SKM-1 treated with dmso at 0.1 percent for 144 hours (cell line): ENCODE results near the gene MTG2.
"Not testable (repeated sequence)": the region's sequence is repeated elsewhere in the genome, so short reads cannot be mapped to it uniquely, and the experiment has no call there.

Experiments
- DNase-seq: peaks from one replicate; lab custom pipeline; 2025; ENCODE audit not compliant: unreplicated experiment; lab: John Stamatoyannopoulos, UW

The MTG2 gene

DNA sequence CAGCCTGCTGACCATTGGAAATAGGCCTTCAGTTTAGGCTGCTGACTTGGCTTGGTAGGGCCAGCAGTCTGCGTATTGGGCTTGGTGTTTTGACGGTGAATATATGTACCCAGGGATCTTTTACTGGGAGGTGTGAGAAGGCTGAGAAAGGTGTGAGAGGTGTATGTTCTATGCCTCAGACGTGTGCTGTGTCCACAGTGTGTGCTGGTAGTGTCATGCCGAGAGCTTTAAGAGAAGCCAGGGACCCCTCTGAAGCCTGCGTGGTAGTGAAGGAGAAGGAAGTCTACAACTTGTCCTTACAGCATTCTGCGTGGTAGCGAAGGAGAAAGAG lies 37.2 kb upstream of the MTG2 start:
- DNase-seq = no peak

DNA sequence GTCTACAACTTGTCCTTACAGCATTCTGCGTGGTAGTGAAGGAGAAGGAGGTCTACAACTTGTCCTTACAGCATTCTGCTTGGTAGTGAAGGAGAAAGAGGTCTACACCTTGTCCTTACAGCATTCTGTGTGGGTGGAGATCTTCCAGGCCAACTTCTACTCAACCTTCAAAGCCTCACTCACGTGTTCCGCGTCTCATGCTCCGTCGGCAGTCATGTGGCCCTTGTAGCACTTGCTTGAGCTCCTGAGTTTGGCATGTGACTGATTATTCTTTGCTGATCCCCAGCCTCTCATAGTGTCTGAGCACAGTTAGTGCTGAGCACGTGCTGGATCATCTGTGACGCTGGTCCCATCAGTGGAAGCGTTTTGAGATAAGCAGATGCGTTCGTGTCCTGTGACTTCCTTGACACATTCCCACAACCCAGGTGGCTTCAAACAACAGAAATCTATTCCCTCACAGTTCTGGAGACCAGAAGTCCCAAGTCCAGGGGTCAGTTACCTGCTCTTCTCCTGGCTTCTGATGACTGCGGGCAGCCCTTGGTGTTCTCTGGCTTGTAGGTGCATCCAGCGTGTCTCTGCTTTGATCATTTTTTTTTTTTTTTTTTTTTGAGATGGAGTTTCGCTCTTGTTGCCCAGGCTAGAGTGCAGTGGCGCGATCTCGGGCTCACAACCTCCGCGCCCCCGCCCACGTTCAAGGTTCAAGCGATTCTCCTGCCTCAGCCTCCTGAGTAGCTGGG lies 36.6 kb upstream of the MTG2 start:
- DNase-seq = no peak

DNA sequence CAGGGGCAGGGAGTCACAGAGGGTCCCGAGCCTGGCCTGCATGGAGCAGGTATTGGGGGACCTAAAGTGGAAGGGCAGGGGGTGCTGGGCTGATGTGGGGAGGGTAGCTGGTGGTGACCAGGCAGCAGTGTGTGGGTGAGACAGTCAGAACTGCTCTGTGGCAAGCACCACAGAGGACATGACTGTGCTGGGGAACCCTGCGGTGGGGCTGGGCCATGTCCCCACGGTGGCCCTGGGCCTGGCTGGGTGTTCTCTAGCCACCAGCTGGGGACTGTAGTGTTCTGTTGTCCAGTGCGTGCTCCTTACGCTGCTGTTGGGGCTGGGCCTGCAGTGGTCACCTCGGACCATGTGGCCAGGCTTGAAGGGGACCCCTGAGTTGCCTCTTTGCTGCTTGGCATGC lies 35.7 kb upstream of the MTG2 start:
- no peak for DNase-seq

GRCh38 chr20:62147528-62147927 lies 35.3 kb upstream of the MTG2 start:
- no peak for DNase-seq

- DNase-seq = not testable (repeated sequence)
Observed at GRCh38 chr20:62148383-62148782, 34.4 kb upstream of the MTG2 start.

GRCh38 chr20:62148908-62149314 lies 33.9 kb upstream of the MTG2 start:
- DNase-seq = no peak

DNA sequence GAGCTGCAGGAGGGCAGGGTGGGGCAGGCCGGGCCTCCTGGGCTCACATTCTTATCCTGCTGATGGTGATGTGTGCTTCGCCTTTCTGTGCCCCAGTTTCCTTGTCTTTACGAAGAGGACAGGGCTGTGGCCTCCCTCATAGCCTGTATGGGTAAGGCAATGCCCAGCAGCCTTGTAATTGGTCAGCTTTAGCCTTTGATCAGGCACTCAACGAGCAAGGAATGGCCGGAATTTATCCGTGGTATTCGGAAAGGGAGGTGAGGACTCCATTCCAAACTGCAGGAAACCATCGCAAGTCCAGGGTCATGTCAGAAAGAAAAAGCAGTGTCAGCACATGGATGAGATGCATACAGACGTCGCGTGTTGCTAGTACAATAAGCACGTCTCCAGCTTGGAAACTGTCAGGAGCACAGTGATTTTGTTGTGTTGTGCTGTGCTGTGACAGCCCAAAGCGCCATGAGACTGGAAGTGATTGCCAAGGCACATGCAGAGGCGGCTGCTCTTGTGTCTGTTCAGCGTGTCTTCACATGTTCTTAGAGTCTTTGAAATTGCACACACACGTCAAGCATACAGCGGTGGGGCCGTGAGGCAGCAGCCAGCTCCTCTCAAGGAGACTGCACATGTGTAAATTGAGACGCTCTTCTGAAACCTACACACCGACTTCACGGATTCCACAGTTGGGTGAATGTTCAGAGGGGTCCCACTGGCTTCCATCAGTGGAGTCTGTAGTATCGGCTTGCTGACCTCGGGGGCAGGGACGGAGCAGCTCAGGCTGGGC lies 33.1 kb upstream of the MTG2 start:
- no peak for DNase-seq

GRCh38 chr20:62150310-62150575 lies 32.6 kb upstream of the MTG2 start:
- DNase-seq = no peak

- DNase-seq = no peak
Observed at GRCh38 chr20:62151225-62151624, 31.6 kb upstream of the MTG2 start.

- no peak for DNase-seq
Observed at GRCh38 chr20:62151835-62152364, 30.9 kb upstream of the MTG2 start.

- DNase-seq = no peak
Observed at GRCh38 chr20:62155428-62156253, 27.2 kb upstream of the MTG2 start.

DNA sequence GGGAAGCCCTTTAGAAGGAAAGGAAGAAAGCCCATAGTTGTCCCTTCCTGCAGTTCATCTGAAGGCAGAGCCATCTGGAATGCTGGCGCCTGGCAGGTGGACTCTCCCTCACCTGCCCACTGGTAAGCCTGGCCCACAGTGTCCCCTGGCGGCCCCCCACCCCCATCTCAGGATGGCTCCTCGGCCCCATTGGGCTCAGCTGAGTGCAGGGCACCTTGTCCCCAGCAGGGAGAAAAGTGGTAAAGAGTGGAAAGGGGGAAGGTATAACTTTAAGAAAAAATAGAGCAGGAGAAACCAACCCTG lies 26.6 kb upstream of the MTG2 start:
- DNase-seq = no peak

- DNase-seq = no peak
Observed at GRCh38 chr20:62156592-62157386, 26.0 kb upstream of the MTG2 start.

GRCh38 chr20:62157387-62158087 lies 25.3 kb upstream of the MTG2 start:
- DNase-seq = no peak

- no peak for DNase-seq
Observed at GRCh38 chr20:62158088-62158400, 24.8 kb upstream of the MTG2 start.

DNA sequence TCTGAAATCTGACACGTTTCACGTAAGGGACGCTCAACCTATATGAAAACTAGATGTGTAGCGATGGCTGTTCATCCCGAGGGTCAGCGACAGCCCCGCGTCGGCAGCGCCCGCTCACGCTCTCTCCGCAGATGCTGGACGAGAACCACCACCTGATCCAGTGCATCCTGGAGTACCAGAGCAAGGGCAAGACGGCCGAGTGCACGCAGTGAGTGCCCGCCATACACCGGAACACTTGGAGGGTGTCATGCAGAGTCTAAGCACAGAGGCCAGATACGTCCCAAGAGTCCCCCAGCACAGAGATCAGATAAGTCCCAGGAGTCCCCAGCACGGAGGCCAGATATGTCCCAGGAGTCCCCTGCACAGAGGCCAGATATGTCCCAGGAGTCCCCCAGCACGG lies 24.3 kb upstream of the MTG2 start:
- no peak for DNase-seq

- DNase-seq = no peak
Observed at GRCh38 chr20:62159052-62159451, 23.8 kb upstream of the MTG2 start.

- DNase-seq = no peak
Observed at GRCh38 chr20:62159839-62160238, 23.0 kb upstream of the MTG2 start.

GRCh38 chr20:62160253-62160652 lies 22.6 kb upstream of the MTG2 start:
- no peak for DNase-seq

- no peak for DNase-seq
Observed at GRCh38 chr20:62160876-62161275, 22.0 kb upstream of the MTG2 start.

DNA sequence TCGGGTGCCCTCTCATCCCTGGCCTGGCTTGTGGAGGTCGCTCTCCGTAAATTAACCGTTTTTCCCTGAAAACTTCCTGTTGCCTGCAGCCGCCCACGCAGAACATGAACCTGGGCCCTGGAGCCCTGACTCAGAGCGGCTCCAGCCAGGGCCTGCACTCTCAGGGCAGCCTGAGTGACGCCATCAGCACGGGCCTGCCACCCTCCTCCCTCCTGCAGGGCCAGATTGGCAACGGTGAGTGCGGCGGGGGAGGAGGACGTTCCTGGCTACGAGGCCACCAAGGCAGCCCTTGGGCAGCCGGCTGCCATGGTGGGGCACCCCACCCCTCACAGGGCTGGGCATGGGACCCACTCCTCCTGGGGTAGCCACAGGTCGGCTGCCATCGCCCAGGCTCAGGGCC lies 21.5 kb upstream of the MTG2 start:
- no peak for DNase-seq
